GM12865 (cell line): ENCODE measurements around the gene PTPRR.
A peak's percentile ranks its signal among the peaks of the same experiment; 100 is the strongest.

ENCODE experiments used
- DNase-seq: peaks from one replicate; pipeline ENCODE4 v3.0.0; 2010; ENCODE audit warnings: low read depth
- H3K4me3 ChIP-seq: 2 replicates; pipeline ENCODE4 v1.5.1; 2011; ENCODE audit warnings: mild to moderate bottlenecking, low read depth, low read length, control low read depth
- CTCF ChIP-seq: IDR thresholded peaks from 2 replicates; pipeline ENCODE4 v1.5.1; 2011; ENCODE audit warnings: low read length, control low read depth, low read depth, inconsistent platforms; ENCODE audit not compliant: insufficient read depth; ENCODE audit errors: missing control alignments

Gene PTPRR

DNA sequence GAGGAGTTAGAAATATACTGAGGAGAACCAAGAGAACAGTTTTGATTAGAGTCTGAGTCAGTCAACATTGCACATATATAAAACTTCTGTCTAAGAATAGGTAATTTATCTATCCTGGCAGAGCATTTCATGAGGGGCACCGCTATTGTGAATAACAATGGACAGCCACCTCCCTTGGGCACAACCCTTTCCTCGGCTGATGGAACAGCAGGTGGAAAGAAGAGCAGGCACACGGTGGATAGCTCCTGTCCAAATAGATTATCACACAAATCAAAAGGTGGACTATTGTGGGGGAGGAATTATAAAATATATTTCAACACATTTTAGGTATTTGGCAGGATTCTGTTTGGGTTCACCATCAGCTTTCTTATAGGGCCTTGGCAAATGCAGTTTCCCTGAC is 199.3 kb downstream of the PTPRR start:
- no peak for TF ChIP-seq CTCF
- no peak for DNase-seq
- no peak overlapping the region for H3K4me3 ChIP-seq

DNA sequence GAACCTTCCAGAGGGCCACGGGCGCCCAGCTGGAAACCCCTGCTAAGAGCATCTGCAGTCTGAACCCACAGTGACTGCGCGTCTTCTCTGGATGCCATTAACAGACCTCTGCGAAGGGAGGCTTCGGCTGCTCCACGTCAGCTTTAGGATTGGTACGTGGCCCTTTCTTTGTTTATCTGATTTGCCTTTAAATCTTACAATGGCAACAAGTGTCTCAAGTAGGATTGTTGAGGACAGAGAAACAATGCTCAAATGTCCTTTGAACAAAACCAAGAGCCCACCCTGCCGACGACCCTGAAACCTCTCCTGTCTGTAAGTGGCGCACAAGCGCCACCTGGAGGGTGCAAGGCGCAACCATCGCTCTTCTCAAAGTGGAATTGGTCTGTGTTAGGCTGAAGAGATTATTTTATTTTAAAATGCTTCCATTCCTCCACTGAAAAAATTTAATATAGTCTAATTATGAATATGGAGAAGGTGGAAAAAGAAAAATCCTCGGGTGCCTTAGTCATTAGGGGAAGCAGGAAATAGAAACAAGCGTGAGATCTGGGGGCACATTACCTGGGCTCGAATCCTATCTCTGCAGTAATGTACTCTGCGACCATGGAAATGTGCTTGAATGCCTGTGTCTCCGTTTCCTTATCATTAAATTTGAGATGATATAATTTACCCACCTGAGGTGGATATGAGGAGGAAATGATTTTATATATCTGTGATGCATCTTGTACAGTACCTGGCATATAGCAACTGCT is 200.7 kb downstream of the PTPRR start:
- DNase-seq = peak; percentile 20
- no peak overlapping the region for H3K4me3 ChIP-seq
- peak; percentile 76 for TF ChIP-seq CTCF

- no peak for TF ChIP-seq CTCF
- no peak for DNase-seq
- no peak overlapping the region for H3K4me3 ChIP-seq
Observed at GRCh38 chr12:70719071-70719470, 201.5 kb downstream of the PTPRR start.

- no peak for DNase-seq
- TF ChIP-seq CTCF = no peak
- no peak overlapping the region for H3K4me3 ChIP-seq
Observed at GRCh38 chr12:70711831-70712230, 208.7 kb downstream of the PTPRR start.

- DNase-seq = no peak
- no peak overlapping the region for H3K4me3 ChIP-seq
- TF ChIP-seq CTCF = no peak
Observed at GRCh38 chr12:70709022-70709421, 211.5 kb downstream of the PTPRR start.

GRCh38 chr12:70706611-70707010 is 213.9 kb downstream of the PTPRR start:
- no peak for TF ChIP-seq CTCF
- no peak for DNase-seq
- H3K4me3 ChIP-seq = no peak overlapping the region

GRCh38 chr12:70698345-70698744 is 222.2 kb downstream of the PTPRR start:
- H3K4me3 ChIP-seq = no peak overlapping the region
- DNase-seq = no peak
- TF ChIP-seq CTCF = no peak
